ENCODE data around the gene GPR143.

- TF ChIP-seq, protein P1, sequence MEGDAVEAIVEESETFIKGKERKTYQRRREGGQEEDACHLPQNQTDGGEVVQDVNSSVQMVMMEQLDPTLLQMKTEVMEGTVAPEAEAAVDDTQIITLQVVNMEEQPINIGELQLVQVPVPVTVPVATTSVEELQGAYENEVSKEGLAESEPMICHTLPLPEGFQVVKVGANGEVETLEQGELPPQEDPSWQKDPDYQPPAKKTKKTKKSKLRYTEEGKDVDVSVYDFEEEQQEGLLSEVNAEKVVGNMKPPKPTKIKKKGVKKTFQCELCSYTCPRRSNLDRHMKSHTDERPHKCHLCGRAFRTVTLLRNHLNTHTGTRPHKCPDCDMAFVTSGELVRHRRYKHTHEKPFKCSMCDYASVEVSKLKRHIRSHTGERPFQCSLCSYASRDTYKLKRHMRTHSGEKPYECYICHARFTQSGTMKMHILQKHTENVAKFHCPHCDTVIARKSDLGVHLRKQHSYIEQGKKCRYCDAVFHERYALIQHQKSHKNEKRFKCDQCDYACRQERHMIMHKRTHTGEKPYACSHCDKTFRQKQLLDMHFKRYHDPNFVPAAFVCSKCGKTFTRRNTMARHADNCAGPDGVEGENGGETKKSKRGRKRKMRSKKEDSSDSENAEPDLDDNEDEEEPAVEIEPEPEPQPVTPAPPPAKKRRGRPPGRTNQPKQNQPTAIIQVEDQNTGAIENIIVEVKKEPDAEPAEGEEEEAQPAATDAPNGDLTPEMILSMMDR (IDR thresholded peaks at IDR 0.05) = no peak
- no peak for TF ChIP-seq POLR2AphosphoS5 (IDR thresholded peaks at IDR 0.05)
Measured at GRCh38 chrX:9758021-9758638, 7.5 kb downstream of the GPR143 start.

Data from prostate gland (tissue), 2 donors.